Mesothelial cell of epicardium (in vitro differentiated cells): ENCODE results near the gene TXNRD3. TPM values are rescaled to one million over a fixed set of nuclear protein-coding genes. Genes with fewer than 3 reads are reported as not detected.
"Not testable (repeated sequence)": the region's sequence is repeated elsewhere in the genome, so short reads cannot be mapped to it uniquely, and the experiment has no call there.

Source experiments
- DNase-seq, 2 experiments: peaks; one replicate each; pipeline ENCODE4 v3.0.0; 2021; ENCODE audit warnings: low spot score in 2 of 2; ENCODE audit not compliant: unreplicated experiment in 2 of 2
- H3K27ac Mint-ChIP-seq: 2 replicates; pipeline ENCODE4 v1.8.0; 2021; ENCODE audit warnings: mixed read lengths
- H3K27me3 Mint-ChIP-seq: 2 replicates; pipeline ENCODE4 v1.8.0; 2021; ENCODE audit warnings: low read depth, mixed read lengths
- H3K36me3 Mint-ChIP-seq: 2 replicates; pipeline ENCODE4 v1.8.0; 2021; ENCODE audit warnings: mixed read lengths
- H3K4me1 Mint-ChIP-seq: 2 replicates; pipeline ENCODE4 v1.8.0; 2021; ENCODE audit warnings: mixed read lengths
- H3K4me3 Mint-ChIP-seq: 2 replicates; pipeline ENCODE4 v1.8.0; 2021; ENCODE audit warnings: mild to moderate bottlenecking, moderate library complexity, mixed read lengths
- H3K9me3 Mint-ChIP-seq: 2 replicates; pipeline ENCODE4 v1.8.0; 2021; ENCODE audit warnings: mixed read lengths
- CTCF ChIP-seq: fragments of 200-600 bp; sonication (generic); IDR thresholded peaks from one replicate; pipeline ENCODE4 v1.5.0; 2021; ENCODE audit warnings: antibody characterized with exemption; ENCODE audit not compliant: unreplicated experiment
- total RNA-seq: library from RNA; stranded (reverse); gene quantifications from 3 replicates; pipeline ENCODE4 v1.2.1, GENCODE V29; 2021

TXNRD3 gene
- total RNA-seq, 1 donor from 2014 or later: 18.4 TPM

DNA sequence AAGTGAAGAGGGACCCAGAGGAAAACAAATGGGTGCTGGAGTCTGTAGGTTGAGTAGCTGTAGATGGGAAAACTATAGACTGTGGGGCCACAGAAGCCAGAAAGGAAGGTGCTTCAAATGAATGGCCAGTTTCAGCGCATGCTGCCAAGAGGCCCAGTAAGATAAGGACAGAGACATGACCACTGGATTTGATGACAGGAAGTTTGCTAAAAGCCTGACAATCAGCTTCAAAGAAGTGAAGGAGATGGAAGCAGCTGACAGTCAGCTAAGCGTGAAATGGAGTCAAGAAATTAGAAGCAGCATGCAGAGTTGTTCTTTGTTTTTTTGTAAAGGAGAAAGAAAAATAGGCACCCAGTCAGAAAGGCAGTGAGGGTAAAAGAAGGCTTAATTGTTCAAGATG is 24.9 kb downstream of the TXNRD3 start:
- Mint-ChIP-seq H3K4me1 (no peaks in the 10 kb centered on the region), H3K27me3 (no peaks in the 10 kb centered on the region), H3K4me3 (no peak overlapping the region), H3K27ac (no peak overlapping the region), H3K36me3 (peaks cover 38% of the 10 kb centered on the region), H3K9me3 (no peaks in the 10 kb centered on the region)
- no peak for TF ChIP-seq CTCF
- DNase-seq: no peak

DNA sequence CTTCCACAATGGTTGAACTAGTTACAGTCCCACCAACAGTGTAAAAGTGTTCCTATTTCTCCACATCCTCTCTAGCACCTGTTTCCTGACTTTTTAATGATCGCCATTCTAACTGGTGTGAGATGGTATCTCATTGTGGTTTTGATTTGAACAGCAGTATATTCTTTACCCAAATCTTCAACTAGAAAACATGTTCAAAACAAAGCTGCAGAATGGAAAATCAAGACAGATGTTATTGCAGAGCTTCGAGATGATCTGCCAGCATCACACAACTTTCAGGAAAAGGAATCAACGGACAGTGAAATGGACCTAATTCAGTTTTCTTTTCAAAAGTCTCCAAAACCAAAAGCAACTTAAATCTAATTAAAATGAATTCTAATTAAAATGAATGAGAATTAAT is 29.2 kb downstream of the TXNRD3 start:
- H3K36me3 Mint-ChIP-seq: peaks cover 38% of the 10 kb centered on the region
- H3K9me3 Mint-ChIP-seq, H3K27me3 Mint-ChIP-seq, H3K4me3 Mint-ChIP-seq, DNase-seq, H3K4me1 Mint-ChIP-seq, H3K27ac Mint-ChIP-seq: not testable (repeated sequence)

DNA sequence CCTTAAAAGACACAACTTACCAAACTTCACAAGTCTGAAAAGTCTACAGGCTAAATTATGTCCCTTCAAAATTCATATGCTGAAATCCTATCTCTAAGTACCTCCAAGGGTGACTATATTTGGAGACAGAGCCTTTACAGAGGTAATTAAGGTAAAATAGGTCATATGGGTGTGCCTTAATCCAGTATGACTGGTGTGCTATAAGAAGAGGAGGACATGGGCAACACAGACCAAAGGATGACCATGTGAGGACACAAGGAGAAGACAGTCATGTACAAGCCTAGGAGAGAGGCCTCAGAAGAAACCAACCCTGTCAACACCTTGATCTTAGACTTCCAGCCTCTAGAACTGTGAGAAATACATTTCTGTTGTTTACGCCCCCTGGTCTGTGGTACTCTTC is 32.2 kb downstream of the TXNRD3 start:
- peaks cover 37% of the 10 kb centered on the region for H3K36me3 Mint-ChIP-seq
- no peaks in the 10 kb centered on the region for H3K27me3 Mint-ChIP-seq
- peaks cover 4% of the 10 kb centered on the region for H3K9me3 Mint-ChIP-seq
- no peak overlapping the region for H3K4me3 Mint-ChIP-seq
- no peak for TF ChIP-seq CTCF
- H3K4me1 Mint-ChIP-seq: peaks cover 8% of the 10 kb centered on the region
- DNase-seq: no peak
- no peak overlapping the region for H3K27ac Mint-ChIP-seq

DNA sequence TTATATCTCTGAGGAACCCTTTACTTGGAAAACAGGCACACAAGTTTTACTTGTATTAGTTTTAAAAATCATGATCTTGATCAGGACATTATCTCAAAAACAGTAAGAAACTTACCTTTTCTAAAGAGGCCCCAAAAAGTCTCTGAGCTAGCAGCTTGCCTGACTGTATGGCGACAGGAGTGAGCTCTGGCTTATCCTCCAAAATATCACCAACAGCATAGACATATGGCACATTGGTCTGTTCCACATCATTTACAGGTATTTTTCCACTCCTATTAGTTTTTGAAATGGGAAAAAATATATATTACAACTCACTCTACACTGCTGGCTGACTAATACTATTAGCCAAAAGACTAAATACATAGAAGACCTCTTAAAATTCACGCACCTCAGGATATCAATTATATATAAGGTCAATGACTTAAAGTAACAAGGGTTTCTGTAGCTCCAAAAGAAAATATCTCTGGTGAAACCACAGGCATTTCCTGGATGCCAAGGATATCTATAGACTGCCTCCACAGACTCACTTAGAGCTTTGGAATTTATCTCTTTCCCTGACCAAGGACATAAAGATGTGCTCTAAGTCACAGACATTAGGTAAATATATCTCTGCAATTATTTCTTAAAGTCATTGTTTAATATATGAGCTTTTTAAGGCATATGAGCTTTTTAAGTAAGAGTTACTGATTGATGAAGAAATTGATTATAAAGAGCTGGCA is 33.1 kb downstream of the TXNRD3 start:
- Mint-ChIP-seq H3K9me3 (peaks cover 4% of the 10 kb centered on the region), H3K27me3 (no peaks in the 10 kb centered on the region), H3K27ac (no peak overlapping the region), H3K36me3 (peaks cover 42% of the 10 kb centered on the region), H3K4me3 (no peak overlapping the region), H3K4me1 (peaks cover 8% of the 10 kb centered on the region)
- TF ChIP-seq CTCF: no peak
- DNase-seq: no peak

- no peak overlapping the region for H3K27ac Mint-ChIP-seq
Measured at GRCh38 chr3:126621171-126621570, 33.8 kb downstream of the TXNRD3 start.

DNA sequence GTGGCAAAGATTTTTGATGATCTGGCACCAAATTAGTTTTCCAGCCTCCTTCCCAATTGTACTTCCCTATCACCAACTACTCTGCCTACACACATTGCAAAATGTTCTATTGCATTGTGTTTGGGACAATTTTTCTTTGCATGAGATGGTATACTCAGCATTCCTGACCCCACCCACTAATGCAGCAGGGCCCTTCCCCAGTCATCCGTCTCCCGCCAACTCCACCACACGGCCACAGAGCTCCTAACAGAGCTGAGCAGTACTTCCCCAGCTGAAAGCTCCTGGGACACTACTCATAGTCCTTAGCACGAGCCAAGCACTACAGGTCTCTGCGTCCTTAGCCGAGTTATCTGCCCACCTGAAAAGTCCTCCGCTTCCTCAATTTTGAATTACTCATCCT is 34.2 kb downstream of the TXNRD3 start:
- H3K9me3 Mint-ChIP-seq: peaks cover 4% of the 10 kb centered on the region
- no peak overlapping the region for H3K27ac Mint-ChIP-seq
- no peak for DNase-seq
- no peaks in the 10 kb centered on the region for H3K27me3 Mint-ChIP-seq
- H3K4me3 Mint-ChIP-seq: no peak overlapping the region
- H3K36me3 Mint-ChIP-seq: peaks cover 49% of the 10 kb centered on the region
- TF ChIP-seq CTCF: no peak
- peaks cover 8% of the 10 kb centered on the region for H3K4me1 Mint-ChIP-seq

More at GRCh38 chr3:126621171-126621570, 33.8 kb downstream of the TXNRD3 start:
- Mint-ChIP-seq H3K4me1 (peaks cover 8% of the 10 kb centered on the region), H3K27me3 (no peaks in the 10 kb centered on the region), H3K36me3 (peaks cover 46% of the 10 kb centered on the region), H3K9me3 (peaks cover 4% of the 10 kb centered on the region), H3K4me3 (no peak overlapping the region)
- TF ChIP-seq CTCF: no peak
- DNase-seq: no peak
